Fibroblast of peridontal ligament (primary cell): ENCODE data around the gene PDZD4.

Source experiments
- DNase-seq: peaks from one replicate; pipeline ENCODE4 v3.0.0-alpha.2; 2010; ENCODE audit errors: extremely low read depth

The PDZD4 gene

GRCh38 chrX:153813161-153813560, 17.2 kb downstream of the PDZD4 start:
- DNase-seq: no peak

GRCh38 chrX:153812220-153812619, 18.1 kb downstream of the PDZD4 start:
- no peak for DNase-seq

GRCh38 chrX:153807976-153808375, 22.4 kb downstream of the PDZD4 start:
- no peak for DNase-seq

GRCh38 chrX:153806999-153807575, 23.3 kb downstream of the PDZD4 start:
- no peak for DNase-seq

- no peak for DNase-seq
Measured at GRCh38 chrX:153805436-153805835, 24.9 kb downstream of the PDZD4 start.

GRCh38 chrX:153804621-153805020, 25.7 kb downstream of the PDZD4 start:
- no peak for DNase-seq

GRCh38 chrX:153804100-153804595, 26.2 kb downstream of the PDZD4 start:
- no peak for DNase-seq

GRCh38 chrX:153803211-153804099, 26.9 kb downstream of the PDZD4 start:
- DNase-seq: no peak

- DNase-seq: no peak
Measured at GRCh38 chrX:153802513-153803045, 27.8 kb downstream of the PDZD4 start.

- no peak for DNase-seq
Measured at GRCh38 chrX:153801669-153802068, 28.7 kb downstream of the PDZD4 start.

GRCh38 chrX:153800746-153801145, 29.6 kb downstream of the PDZD4 start:
- DNase-seq: no peak

GRCh38 chrX:153800177-153800722, 30.1 kb downstream of the PDZD4 start:
- DNase-seq: no peak

- no peak for DNase-seq
Measured at GRCh38 chrX:153799326-153799725, 31.0 kb downstream of the PDZD4 start.

GRCh38 chrX:153797415-153798015, 32.8 kb downstream of the PDZD4 start:
- DNase-seq: no peak

- DNase-seq: peak; percentile 4
Measured at GRCh38 chrX:153794897-153795816, 35.2 kb downstream of the PDZD4 start.

- DNase-seq: peak; percentile 90
Measured at GRCh38 chrX:153794018-153794896, 36.1 kb downstream of the PDZD4 start, which contains the start of the genes IDH3G and SSR4. Gene IDH3G (minus strand): TSS chrX:153794375. CDS start chrX:153794326, 49 bp downstream. Gene SSR4 (plus strand): TSS chrX:153794668. CDS start chrX:153794688, 20 bp downstream.

GRCh38 chrX:153793291-153793690, 37.1 kb downstream of the PDZD4 start:
- peak; percentile 4 for DNase-seq

- DNase-seq: no peak
Measured at GRCh38 chrX:153792368-153792767, 38.0 kb downstream of the PDZD4 start.

GRCh38 chrX:153791104-153791852, 39.1 kb downstream of the PDZD4 start:
- DNase-seq: no peak
